Body of pancreas (tissue), 4 donors: ENCODE data around the gene TOMM7.

Experiments
- POLR2A ChIP-seq, 3 donors: fragments of 450-650 bp; IDR thresholded peaks; one replicate each; pipeline ENCODE4 v1.6.1; 2016; ENCODE audit warnings: antibody characterized with exemption in 3 of 3, mild to moderate bottlenecking in 2 of 3
- TF ChIP-seq, protein P1 (sequence below), 7 experiments: fragments of 450-650 bp in 4 of 7; fragments of 200-600 bp in 3 of 7; sonication (generic) in 3 of 7; IDR thresholded peaks; one replicate each; pipeline ENCODE4 v1.5.1; 2016 to 2019; ENCODE audit warnings: antibody characterized with exemption in 7 of 7

DNA sequence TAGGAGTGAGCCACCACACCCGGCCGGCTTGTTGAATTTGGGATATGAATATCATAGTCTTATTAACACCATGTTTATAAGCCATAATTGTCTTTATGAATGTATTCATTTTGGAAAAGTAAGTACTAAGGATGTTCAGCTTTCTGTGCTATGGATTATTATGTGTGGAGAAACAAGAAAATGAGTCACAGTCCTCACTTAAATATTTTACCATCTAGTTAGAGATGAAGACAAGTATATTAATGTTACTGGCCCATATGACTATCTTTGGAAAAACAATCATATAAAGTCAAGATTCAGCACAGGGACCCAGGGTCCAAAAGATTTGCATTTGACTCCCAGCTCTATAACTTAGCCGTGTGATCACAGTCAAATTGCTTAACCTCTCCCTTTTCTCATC lies 9.8 kb upstream of the TOMM7 start:
- TF ChIP-seq, protein P1, sequence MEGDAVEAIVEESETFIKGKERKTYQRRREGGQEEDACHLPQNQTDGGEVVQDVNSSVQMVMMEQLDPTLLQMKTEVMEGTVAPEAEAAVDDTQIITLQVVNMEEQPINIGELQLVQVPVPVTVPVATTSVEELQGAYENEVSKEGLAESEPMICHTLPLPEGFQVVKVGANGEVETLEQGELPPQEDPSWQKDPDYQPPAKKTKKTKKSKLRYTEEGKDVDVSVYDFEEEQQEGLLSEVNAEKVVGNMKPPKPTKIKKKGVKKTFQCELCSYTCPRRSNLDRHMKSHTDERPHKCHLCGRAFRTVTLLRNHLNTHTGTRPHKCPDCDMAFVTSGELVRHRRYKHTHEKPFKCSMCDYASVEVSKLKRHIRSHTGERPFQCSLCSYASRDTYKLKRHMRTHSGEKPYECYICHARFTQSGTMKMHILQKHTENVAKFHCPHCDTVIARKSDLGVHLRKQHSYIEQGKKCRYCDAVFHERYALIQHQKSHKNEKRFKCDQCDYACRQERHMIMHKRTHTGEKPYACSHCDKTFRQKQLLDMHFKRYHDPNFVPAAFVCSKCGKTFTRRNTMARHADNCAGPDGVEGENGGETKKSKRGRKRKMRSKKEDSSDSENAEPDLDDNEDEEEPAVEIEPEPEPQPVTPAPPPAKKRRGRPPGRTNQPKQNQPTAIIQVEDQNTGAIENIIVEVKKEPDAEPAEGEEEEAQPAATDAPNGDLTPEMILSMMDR (IDR thresholded peaks at IDR 0.05), result no peak
- TF ChIP-seq POLR2A (IDR thresholded peaks at IDR 0.05), result no peak
